ENCODE measurements around the gene CPNE7. TPM values are rescaled to one million over a fixed set of nuclear protein-coding genes. Genes with fewer than 3 reads are reported as not detected.
A peak's percentile ranks its signal among the peaks of the same experiment; 100 is the strongest.

CPNE7 gene
- total RNA-seq, 1 donor from 2014 or later = 1.1 TPM

- DNase-seq (ENCODE audit: low read depth) (no peak), FAIRE-seq (no peak)
- Histone ChIP-seq H3K36me3 (ENCODE audit: control insufficient read depth, insufficient read depth, low read length) (no peaks in the 10 kb centered on the region), H3K4me3 (ENCODE audit: low read depth, low read length) (no peak overlapping the region), H3K27me3 (ENCODE audit: control insufficient read depth, insufficient read depth, low read length) (peaks cover under 1% of the 10 kb centered on the region)
- TF ChIP-seq CTCF (IDR thresholded peaks at IDR 0.05; ENCODE audit: insufficient read depth, low read length, severe bottlenecking) = peak; percentile 75
Observed at GRCh38 chr16:89615596-89616090, 40.1 kb downstream of the CPNE7 start.

GRCh38 chr16:89616623-89617022, 41.1 kb downstream of the CPNE7 start:
- DNase-seq (ENCODE audit: low read depth) (no peak), FAIRE-seq (no peak)
- no peak for TF ChIP-seq CTCF (IDR thresholded peaks at IDR 0.05; ENCODE audit: insufficient read depth, low read length, severe bottlenecking)
- no peaks in the 10 kb centered on the region for H3K36me3 ChIP-seq (ENCODE audit: control insufficient read depth, insufficient read depth, low read length)
- peaks cover 2% of the 10 kb centered on the region for H3K27me3 ChIP-seq (ENCODE audit: control insufficient read depth, insufficient read depth, low read length)
- H3K4me3 ChIP-seq (ENCODE audit: low read depth, low read length) = no peak overlapping the region

GRCh38 chr16:89617036-89617435, 41.5 kb downstream of the CPNE7 start:
- peaks cover 5% of the 10 kb centered on the region for H3K27me3 ChIP-seq (ENCODE audit: control insufficient read depth, insufficient read depth, low read length)
- TF ChIP-seq CTCF (IDR thresholded peaks at IDR 0.05; ENCODE audit: insufficient read depth, low read length, severe bottlenecking) = no peak
- DNase-seq (ENCODE audit: low read depth) (no peak), FAIRE-seq (no peak)
- no peak overlapping the region for H3K4me3 ChIP-seq (ENCODE audit: low read depth, low read length)
- H3K36me3 ChIP-seq (ENCODE audit: control insufficient read depth, insufficient read depth, low read length) = no peaks in the 10 kb centered on the region

- DNase-seq (ENCODE audit: low read depth) = no peak
- TF ChIP-seq CTCF (IDR thresholded peaks at IDR 0.05; ENCODE audit: insufficient read depth, low read length, severe bottlenecking) = no peak
- H3K36me3 ChIP-seq (ENCODE audit: control insufficient read depth, insufficient read depth, low read length) = no peaks in the 10 kb centered on the region
- H3K4me3 ChIP-seq (ENCODE audit: low read depth, low read length) = no peak overlapping the region
- FAIRE-seq = no peak
- H3K27me3 ChIP-seq (ENCODE audit: control insufficient read depth, insufficient read depth, low read length) = peaks cover 12% of the 10 kb centered on the region
Observed at GRCh38 chr16:89618109-89618998, 42.8 kb downstream of the CPNE7 start.

- no peak for DNase-seq (ENCODE audit: low read depth)
- peaks cover 17% of the 10 kb centered on the region for H3K27me3 ChIP-seq (ENCODE audit: control insufficient read depth, insufficient read depth, low read length)
Observed at GRCh38 chr16:89619840-89620239, 44.3 kb downstream of the CPNE7 start.

More at GRCh38 chr16:89619840-89620239, 44.3 kb downstream of the CPNE7 start:
- no peak for FAIRE-seq
- Histone ChIP-seq H3K4me3 (ENCODE audit: low read depth, low read length) (no peak overlapping the region), H3K36me3 (ENCODE audit: control insufficient read depth, insufficient read depth, low read length) (no peaks in the 10 kb centered on the region)
- TF ChIP-seq CTCF (IDR thresholded peaks at IDR 0.05; ENCODE audit: insufficient read depth, low read length, severe bottlenecking) = no peak

Data from bronchial epithelial cell (primary cell).